Stimulated activated CD8-positive, alpha-beta memory T cell treated with anti-CD3 and anti-CD28 coated beads, Interleukin-4, amount 100 ng/mL, for 48 hours (primary cell): ENCODE data around the gene LEMD1.

ENCODE experiments used
- DNase-seq: peaks from one replicate; pipeline ENCODE4 v3.0.0-alpha.2; 2020

Gene LEMD1, protein sequence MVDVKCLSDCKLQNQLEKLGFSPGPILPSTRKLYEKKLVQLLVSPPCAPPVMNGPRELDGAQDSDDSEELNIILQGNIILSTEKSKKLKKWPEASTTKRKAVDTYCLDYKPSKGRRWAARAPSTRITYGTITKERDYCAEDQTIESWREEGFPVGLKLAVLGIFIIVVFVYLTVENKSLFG

GRCh38 chr1:205421798-205422197 lies at the start of gene LEMD1:
Gene LEMD1 (minus strand): TSS chr1:205422056. CDS start chr1:205420536, 1,520 bp downstream.
- no peak for DNase-seq

DNA sequence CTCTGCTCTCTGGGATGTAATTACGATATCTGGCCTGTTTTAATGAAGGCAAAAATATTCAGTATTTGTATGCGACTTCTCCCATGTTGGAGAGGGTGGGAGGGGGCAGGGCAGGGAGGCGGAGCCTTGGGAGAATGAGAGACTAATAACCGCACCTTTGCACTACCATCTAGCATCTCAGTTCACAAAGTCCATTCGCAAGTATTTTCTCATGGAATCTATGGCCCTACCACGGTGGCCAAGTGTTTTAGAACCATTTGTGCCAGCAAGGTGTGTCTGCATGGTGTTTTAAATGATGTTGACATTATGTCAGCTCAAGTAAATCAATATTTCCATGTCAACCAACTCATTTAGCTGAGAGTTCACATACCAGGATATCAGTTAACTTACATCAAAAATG lies 48.3 kb upstream of the LEMD1 start:
- DNase-seq: no peak

DNA sequence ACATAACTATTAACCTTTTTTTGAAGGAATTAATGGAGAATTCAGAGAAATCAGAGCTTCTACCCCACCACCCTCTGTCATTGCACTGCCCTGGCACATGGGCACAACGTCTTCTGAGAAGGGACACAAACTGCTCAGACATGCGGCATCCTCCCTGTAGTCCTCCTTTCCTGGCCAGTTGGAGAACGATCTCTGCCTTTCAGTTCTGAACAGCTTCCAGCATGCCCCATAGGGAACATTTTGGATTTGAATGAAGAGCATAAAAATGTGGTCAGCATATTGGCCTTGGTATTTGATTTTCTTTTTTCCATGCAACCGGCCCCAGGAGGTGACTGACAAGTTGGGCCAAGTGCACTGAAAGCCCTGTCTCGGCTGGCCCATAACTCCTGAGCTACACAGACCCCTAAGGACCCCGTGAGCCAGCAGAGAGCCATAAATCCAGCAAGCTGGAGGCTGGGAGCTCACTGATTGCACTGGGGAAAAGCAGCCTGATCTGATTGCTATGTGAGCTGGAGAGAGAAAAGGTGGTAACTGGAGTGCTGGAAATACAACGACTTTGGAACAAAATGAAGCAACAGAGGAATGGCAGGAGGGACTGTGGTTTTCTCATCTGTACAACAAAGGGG lies 44.9 kb upstream of the LEMD1 start:
- DNase-seq: no peak

DNA sequence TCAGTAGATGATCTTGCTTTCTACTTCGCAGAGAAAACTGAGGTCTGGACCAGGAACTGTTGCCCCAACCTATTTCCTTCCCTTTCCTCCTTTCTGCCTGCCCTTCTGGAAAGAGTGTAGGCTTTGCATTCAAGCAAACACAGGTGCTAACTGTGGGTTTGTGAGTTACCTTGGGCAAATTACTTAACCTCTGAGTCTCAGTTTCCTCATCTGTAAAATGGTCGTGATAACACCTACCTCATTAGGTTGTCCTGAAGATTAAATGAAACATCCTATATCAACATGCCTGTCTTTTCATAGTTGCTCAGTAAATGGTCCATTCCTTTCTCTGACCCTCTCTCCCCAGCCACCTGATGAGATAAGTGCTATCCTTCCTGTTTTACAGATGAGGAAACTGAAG lies 43.5 kb upstream of the LEMD1 start:
- DNase-seq: no peak

DNA sequence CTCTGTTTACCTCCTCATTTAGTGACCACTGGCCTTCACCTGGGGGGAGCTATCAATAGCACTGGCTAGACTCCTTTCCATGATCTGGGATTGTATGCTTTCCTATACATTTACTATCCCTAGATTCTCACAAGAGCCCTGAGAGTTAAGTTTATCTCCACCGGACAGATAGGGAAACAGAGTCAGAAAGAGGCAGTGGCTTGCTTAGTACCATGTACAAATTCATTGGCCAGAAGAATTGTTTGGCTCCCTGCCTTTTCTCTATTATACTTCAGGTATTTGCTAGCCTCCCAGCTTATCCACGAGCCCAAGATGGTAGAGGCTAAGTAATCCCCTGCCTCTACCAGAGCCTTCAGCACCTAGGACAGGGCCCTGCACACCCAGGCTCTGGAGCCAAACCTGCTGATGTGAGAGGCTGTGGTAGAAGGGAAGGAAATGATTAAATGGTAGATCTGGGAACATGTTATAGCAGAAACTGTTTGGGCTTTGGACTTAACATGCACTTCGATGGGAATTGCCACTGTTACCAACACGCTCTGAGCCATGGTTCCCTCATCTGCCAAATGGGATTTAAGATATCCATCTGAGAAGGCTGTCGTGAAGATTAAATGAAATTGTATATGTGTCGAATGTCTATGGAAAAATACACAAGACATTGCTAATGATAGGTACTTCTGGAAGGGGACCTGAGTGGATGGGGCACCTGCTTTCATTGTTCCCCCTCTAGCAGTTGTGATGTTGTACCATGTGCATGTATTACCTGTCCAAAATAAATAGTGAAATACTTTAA lies 37.1 kb upstream of the LEMD1 start:
- DNase-seq: peak; percentile 49

DNA sequence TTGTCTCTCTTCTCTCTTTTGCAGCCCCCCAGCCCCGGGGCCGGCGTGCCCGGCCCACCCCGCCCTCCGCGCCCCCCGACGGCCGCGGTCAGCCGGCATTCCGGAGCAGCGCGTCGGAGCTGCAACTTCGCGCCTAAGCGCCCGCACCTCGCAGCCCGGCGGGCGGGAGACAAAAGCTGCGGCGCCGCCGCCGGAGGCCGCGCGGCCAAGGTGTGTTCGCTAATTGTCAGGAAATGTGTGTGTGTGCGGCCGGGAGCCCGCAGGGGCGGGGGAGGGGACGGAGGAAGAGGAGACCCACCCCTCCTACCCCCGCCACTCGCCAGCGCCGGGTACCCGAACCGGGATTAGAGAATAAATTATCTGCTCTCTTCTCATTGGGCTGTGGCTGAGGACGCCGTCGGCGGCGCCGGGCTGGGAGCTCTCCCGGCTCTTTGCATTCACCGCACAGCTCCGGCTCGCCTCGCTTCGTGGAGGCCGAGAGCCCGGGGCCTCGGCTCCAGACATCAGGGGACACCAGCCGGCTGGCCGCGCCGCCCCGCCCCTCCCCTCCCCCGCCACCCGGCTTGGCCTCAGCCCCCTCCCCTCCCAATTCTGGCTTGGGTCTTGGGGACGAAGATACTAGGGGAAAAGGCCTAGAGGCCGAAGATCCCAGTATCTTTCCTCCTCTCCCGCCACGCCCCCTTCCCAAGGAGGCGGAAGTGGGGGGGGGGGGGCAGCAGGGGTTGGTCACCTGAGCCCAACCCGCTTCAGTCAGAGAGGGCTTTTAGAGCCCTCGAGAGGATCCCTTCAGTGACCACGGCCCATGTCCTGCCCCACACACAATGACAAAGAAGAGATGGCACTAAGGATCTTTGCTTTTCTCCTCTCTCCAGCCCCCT lies 35.3 kb upstream of the LEMD1 start:
- DNase-seq: no peak

DNA sequence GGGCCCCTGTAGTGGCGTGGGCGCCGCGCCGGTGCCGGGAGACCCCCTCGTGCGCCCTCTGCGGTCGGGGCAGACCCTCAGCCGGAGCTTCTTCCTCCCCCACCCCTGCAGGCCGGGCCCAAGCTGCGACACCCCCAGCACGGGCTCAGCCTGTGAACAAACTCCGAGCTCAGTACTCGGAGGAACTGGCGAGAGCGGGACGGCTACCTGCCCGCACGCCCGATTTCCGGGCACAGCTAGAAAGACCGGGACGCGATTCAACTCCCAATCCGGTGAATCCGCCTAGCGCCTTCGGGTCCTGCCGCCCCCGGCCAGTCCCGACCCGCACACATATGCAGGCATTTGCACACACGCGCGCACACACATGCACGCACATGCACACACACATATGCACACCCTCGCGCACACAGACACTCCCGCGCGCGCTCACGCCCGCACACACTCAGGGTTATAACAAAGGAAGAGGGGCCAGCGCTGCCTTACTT lies 34.6 kb upstream of the LEMD1 start:
- DNase-seq: no peak

GRCh38 chr1:205455581-205456382 lies 33.9 kb upstream of the LEMD1 start, which contains the start of gene BLACAT1:
Gene BLACAT1 (minus strand): TSS chr1:205456045.
- no peak for DNase-seq

DNA sequence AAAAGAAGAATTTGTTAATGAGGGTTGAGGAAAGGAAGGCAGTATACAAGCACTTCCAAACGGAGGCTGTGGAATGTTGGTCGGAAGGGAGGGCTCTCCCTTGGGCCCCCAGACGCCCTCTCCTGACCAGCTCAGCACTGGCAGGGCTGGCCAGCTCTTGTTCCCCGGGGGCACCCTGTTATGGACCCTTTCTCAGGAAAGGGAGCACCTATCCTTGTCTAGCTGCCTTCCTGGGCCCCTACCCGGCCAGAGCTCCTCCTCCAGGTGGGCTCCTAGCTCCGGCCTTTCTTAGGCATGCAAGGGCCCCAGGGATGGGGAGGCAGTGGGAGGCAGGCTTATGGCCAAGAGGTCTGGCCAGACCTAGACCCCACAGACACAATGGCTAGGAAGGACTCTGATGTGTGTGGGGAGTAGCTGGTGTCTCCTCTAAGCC lies 33.1 kb upstream of the LEMD1 start:
- no peak for DNase-seq

DNA sequence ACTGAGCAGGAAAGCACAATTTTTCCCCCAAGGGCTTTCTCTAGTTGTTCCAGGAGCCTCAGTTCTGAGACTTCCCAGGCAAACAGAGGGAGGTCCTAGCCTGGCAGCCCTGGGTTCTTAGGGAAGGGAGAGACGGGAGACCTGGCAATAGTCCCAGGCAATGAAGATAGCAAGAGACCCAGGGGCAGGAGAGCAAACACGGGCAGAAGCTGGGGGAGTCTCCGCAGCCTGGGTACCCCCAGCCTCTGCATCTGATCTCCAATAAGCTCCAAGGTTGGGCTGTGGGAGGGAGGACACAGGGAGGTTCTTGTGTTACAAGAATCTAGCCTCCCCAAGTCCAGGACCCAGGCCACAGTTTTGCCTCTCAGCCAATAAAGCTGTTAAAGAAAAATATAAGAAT lies 31.6 kb upstream of the LEMD1 start:
- DNase-seq: no peak

GRCh38 chr1:205452933-205453332 lies 31.1 kb upstream of the LEMD1 start:
- no peak for DNase-seq

GRCh38 chr1:205452364-205452763 lies 30.5 kb upstream of the LEMD1 start:
- DNase-seq: no peak

GRCh38 chr1:205451759-205452164 lies 29.9 kb upstream of the LEMD1 start:
- no peak for DNase-seq

DNA sequence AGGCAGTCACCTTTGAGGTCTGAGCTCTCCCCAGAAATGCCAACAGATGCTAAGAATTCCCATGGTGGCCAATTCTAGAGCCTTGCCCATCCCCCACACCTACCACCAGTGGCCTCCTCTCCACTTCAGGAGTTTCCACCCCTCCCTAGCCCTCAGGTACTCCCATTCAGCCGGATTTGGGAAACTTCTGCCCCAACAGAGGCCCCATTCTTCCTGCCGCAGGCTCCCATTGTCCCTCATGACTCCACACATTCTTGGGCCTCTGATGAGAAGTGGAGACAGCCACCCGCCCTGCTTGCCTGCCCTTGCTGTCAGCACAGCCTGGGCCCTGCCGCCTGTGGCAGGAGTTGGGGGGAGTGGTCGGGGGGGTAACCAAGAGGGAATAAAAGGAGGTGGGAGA lies 29.3 kb upstream of the LEMD1 start:
- DNase-seq: no peak

DNA sequence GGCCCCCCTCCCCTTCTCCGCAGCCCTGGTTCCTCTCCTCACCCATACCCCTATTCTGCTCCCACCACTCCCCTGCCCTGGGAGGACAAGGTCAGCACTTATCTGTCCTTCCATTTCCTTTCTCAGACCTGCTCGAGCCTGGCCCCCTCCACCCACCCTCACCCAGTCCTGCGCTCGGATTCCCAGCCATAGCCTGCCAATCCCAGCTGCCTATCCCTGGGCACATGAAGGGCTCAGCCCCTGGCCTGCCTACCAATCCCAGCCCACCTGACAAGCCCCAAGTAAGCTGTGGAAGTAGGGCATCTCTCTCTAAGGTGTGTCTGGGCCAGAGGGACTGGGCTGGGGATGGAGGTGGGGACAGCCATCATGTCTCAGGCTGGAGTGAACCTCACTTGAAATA lies 28.6 kb upstream of the LEMD1 start:
- DNase-seq: no peak

GRCh38 chr1:205449750-205450443 lies 28.0 kb upstream of the LEMD1 start:
- DNase-seq: peak; percentile 65

GRCh38 chr1:205449254-205449749 lies 27.4 kb upstream of the LEMD1 start:
- DNase-seq: no peak

DNA sequence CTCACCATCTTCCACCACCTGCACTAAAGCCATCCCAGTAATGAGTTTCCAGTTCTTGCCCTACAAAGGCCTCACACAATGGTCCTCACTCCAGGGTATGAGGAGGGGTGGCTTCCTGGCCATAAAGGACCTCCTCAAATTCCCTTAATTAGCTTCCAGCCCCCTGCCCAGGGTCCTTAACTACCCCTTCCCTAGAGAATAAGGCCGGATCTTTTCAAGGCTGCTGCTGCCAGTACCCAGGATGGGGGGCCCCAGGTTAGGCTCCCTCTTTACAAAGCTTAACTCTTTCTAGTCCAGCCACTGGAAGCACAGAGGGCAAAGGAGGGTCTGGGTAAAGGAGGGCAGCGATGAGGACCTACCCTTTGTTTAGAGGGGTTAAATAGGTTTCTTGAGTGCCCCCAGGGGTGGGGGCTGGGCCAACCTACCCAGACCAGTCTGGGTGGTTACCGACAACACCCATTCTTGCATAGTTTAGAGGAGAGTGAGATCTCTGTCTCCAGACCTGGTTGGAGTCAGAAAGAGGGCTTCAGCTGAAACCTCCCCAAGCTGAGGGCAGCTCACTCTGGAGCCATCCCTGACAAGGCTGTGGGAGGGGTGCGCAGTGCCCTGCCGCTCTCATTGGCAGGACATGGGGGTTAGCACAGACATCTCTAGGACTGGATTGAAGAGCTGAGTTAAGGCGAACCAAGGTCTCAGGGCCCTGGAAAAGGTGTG lies 26.8 kb upstream of the LEMD1 start:
- no peak for DNase-seq

- no peak for DNase-seq
These were observed 25.8 kb upstream of the LEMD1 start for GRCh38 chr1:205447457-205448341.
